GM12874 (cell line): Measurements from ENCODE around the gene RASSF3.

Experiments used
- CTCF ChIP-seq: IDR thresholded peaks from 2 replicates; pipeline ENCODE4 v1.5.1; 2011; ENCODE audit warnings: low read depth, mild to moderate bottlenecking, control low read depth, low read length, moderate library complexity; ENCODE audit not compliant: insufficient read depth

The RASSF3 gene

GRCh38 chr12:64709429-64709828, 99.1 kb downstream of the RASSF3 start:
- TF ChIP-seq CTCF = no peak

DNA sequence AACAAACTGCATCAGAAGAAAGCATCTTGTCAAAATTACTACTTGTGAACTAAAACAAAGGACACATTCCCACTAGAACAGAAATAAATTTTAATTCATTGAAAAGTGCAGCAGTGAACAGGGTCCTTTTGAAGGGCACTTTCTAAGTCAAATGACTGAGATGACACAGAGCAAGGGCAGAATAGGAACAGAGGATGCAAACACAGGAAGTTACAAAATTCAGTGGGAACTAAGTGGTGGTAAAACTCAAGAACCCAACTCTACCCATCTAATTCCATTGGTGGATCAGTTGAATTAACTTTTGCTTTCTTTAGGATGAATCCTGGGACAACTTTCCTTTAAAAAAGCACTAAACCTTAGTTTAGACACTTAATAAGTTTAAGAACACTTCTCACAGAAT, 103.1 kb downstream of the RASSF3 start:
- no peak for TF ChIP-seq CTCF

- no peak for TF ChIP-seq CTCF
Observed at GRCh38 chr12:64714551-64714968, 104.3 kb downstream of the RASSF3 start.

DNA sequence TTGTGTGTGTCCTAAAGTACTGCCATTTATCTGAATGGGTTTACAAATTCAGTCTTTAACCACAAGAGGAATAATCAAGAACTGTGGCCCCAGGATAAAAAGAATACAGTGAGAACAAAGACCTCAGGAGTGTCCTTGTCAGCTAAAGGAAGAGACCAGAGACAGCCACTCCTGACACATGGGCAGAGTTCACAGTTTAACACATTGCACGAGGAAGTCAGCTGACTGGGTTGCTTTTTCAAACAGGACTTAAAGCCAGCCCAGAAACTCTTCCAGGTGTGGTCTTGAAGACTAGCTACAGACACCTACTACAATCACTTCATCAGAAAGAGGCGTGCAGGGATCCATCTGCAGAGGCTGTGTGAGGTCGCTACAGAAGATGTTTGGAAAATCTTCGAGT, 106.1 kb downstream of the RASSF3 start:
- TF ChIP-seq CTCF = no peak

GRCh38 chr12:64716839-64717455, 106.7 kb downstream of the RASSF3 start:
- no peak for TF ChIP-seq CTCF

- TF ChIP-seq CTCF = no peak
Observed at GRCh38 chr12:64718649-64719048, 108.4 kb downstream of the RASSF3 start.

DNA sequence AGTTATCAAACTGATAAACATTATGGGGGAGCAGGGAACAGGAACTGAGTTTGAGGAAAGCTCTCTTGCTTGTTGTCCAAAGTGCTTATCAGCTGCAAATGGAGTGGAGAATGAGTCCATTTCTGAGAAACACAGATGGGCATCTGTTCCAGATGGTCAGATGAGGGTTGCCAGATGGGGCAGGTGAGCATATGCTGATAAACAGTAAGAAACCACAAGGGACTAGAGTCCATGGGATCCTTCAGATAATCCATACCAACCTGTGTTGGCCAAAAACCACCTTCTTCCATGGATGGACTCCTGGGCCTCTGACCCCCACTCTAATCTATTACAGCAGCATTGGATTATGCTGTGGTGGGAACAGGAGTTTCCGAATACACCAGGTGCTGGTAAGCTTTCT, 110.6 kb downstream of the RASSF3 start:
- no peak for TF ChIP-seq CTCF
